HCT116 (cell line): ENCODE data around the gene MTREX. TPM values are rescaled to one million over a fixed set of nuclear protein-coding genes. Genes with fewer than 3 reads are reported as not detected.

ENCODE experiments used
- ATAC-seq: fragments of 200-7000 bp; cut with Tn5 transposase; 2 replicates; pipeline ENCODE4 v1.9.1; 2020; ENCODE audit warnings: mild to moderate bottlenecking, moderate library complexity
- BruUV-seq: library from RNA; stranded (reverse); fragments of 400-500 nt; replicated peaks from 2 replicates; lab custom pipeline; 2021; lab: Mats Ljungman, UMichigan
- CTCF ChIA-PET: fragments of 300-600 bp; sonication (Branson Sonifier 250); formaldehyde crosslinking; loops from one replicate; lab custom pipeline; 2021; ENCODE audit warnings: antibody characterized with exemption; lab: Charles Lee
- POLR2A ChIA-PET: fragments of 300-600, 350-600 bp; sonication (Branson Sonifier 250); formaldehyde crosslinking; loops from one replicate; lab custom pipeline; 2021; ENCODE audit warnings: antibody characterized with exemption; lab: Charles Lee
- RAD21 ChIA-PET, 2 experiments: fragments of 300-600 bp; sonication (Branson Sonifier 250); formaldehyde crosslinking; loops; one replicate each; lab custom pipeline; 2023; ENCODE audit warnings: low total read pairs in 2 of 2; ENCODE audit not compliant: uncharacterized antibody in 2 of 2, unreplicated experiment in 2 of 2, low non-redundant PET in 1 of 2; lab: Charles Lee
- DNase-seq: peaks from one replicate; pipeline ENCODE4 v3.0.0-alpha.2; 2010; ENCODE audit warnings: low read depth, low spot score
- H2AFZ ChIP-seq: fragments of 200-600 bp; shearing (Covaris generic), sonication (generic); 2 replicates; pipeline ENCODE4 v1.6.1; 2017; ENCODE audit warnings: low read depth, mixed run types, mixed read lengths, antibody characterized with exemption, low read length; ENCODE audit not compliant: poor library complexity, severe bottlenecking
- H3K27ac ChIP-seq: 2 replicates; pipeline ENCODE4 v1.5.1; 2012; ENCODE audit warnings: low read depth, low read length
- H3K27me3 ChIP-seq: fragments of 200-600 bp; sonication (generic); 2 replicates; pipeline ENCODE4 v1.6.1; 2016; ENCODE audit warnings: mixed run types, low read length, mixed read lengths; ENCODE audit not compliant: insufficient read depth
- H3K36me3 ChIP-seq, 2 experiments: fragments of 200-500 bp in 1 of 2; fragments of 200-600 bp in 1 of 2; sonication (Bioruptor generic) in 1 of 2; sonication (generic) in 1 of 2; 2 replicates each; pipeline versions ENCODE4 v1.5.1 to v1.6.1; 2014 to 2016; ENCODE audit warnings: low read length in 2 of 2, inconsistent platforms in 1 of 2, mixed read lengths in 1 of 2, mixed run types in 1 of 2; ENCODE audit not compliant: insufficient read depth in 2 of 2, control insufficient read depth in 1 of 2
- H3K4me1 ChIP-seq, 2 experiments: fragments of 200-600 bp in 1 of 2; sonication (generic) in 1 of 2; 2 replicates each; pipeline versions ENCODE4 v1.5.1 to v1.6.1; 2012 to 2017; ENCODE audit warnings: low read length in 2 of 2, inconsistent platforms in 1 of 2, mild to moderate bottlenecking in 1 of 2, mixed read lengths in 1 of 2, mixed run types in 1 of 2, moderate library complexity in 1 of 2; ENCODE audit not compliant: insufficient read depth in 2 of 2, control insufficient read depth in 1 of 2
- H3K4me2 ChIP-seq: fragments of 200-600 bp; sonication (generic); 2 replicates; pipeline ENCODE4 v1.6.1; 2017; ENCODE audit warnings: mixed run types, low read length, mixed read lengths
- H3K4me3 ChIP-seq, 2 experiments: fragments of 200-600 bp in 1 of 2; sonication (generic) in 1 of 2; replicated peaks in 1 of 2; 2 replicates each; pipeline ENCODE4 v1.5.1; 2011 to 2016; ENCODE audit warnings: low read length in 2 of 2, control low read depth in 1 of 2, low read depth in 1 of 2, mild to moderate bottlenecking in 1 of 2, mixed read lengths in 1 of 2, mixed run types in 1 of 2
- H3K79me2 ChIP-seq: fragments of 200-600 bp; sonication (generic); 2 replicates; pipeline ENCODE4 v1.6.1; 2017; ENCODE audit warnings: mild to moderate bottlenecking, mixed run types, low read length, moderate library complexity, mixed read lengths; ENCODE audit not compliant: insufficient read depth
- H3K9ac ChIP-seq: fragments of 200-600 bp; sonication (generic); 2 replicates; pipeline ENCODE4 v1.6.1; 2016; ENCODE audit warnings: low read length, mixed read lengths
- H3K9me2 ChIP-seq: fragments of 200-600 bp; sonication (generic), shearing (Covaris generic); 2 replicates; pipeline ENCODE4 v1.6.1; 2017; ENCODE audit warnings: mixed run types, mild to moderate bottlenecking, moderate library complexity; ENCODE audit not compliant: insufficient read depth
- H3K9me3 ChIP-seq, 2 experiments: fragments of 200-500 bp in 1 of 2; fragments of 200-600 bp in 1 of 2; sonication (Bioruptor generic) in 1 of 2; sonication (generic) in 1 of 2; 2 replicates each; pipeline ENCODE4 v1.6.1; 2014 to 2017; ENCODE audit warnings: low read length in 2 of 2, mixed read lengths in 2 of 2, inconsistent platforms in 1 of 2, low read depth in 1 of 2, mild to moderate bottlenecking in 1 of 2, mixed run types in 1 of 2, moderate library complexity in 1 of 2; ENCODE audit not compliant: control insufficient read depth in 1 of 2, insufficient read depth in 1 of 2
- H4K20me1 ChIP-seq: fragments of 200-600 bp; sonication (generic), shearing (Covaris generic); 2 replicates; pipeline ENCODE4 v1.6.1; 2017; ENCODE audit warnings: mixed run types, mild to moderate bottlenecking, moderate library complexity; ENCODE audit not compliant: insufficient read depth
- CBX3 ChIP-seq: IDR thresholded peaks from 2 replicates; pipeline ENCODE4 v1.6.1; 2012; ENCODE audit warnings: low read depth
- EZH2 ChIP-seq: fragments of 200-600 bp; sonication (generic); IDR thresholded peaks from 2 replicates; pipeline ENCODE4 v1.6.1; 2017; ENCODE audit warnings: antibody characterized with exemption, mixed run types
- POLR2A ChIP-seq: IDR thresholded peaks from 2 replicates; pipeline ENCODE4 v1.7.0; 2011; ENCODE audit warnings: borderline replicate concordance; ENCODE audit not compliant: insufficient read depth, insufficient read length; ENCODE audit errors: extremely low read depth
- YY1 ChIP-seq: IDR thresholded peaks from 2 replicates; pipeline ENCODE4 v1.6.1; 2011; ENCODE audit warnings: low read length, low read depth, moderate library complexity, mild to moderate bottlenecking; ENCODE audit not compliant: insufficient replicate concordance; ENCODE audit errors: extremely low read depth
- ZFX ChIP-seq: fragments of 450-650 bp; IDR thresholded peaks from 2 replicates; pipeline ENCODE4 v1.6.1; 2017
- intact Hi-C: fragments of 100-400 bp; cut with micrococcal nuclease; formaldehyde crosslinking; loops from 2 replicates; pipeline ENCODE4 v1.10.0; 2022
- total RNA-seq: library from RNA; stranded (reverse); gene quantifications from one replicate; pipeline ENCODE4 v1.2.1, GENCODE V29; 2021; ENCODE audit not compliant: unreplicated experiment
- TF ChIP-seq, protein P1 (sequence below), 3 experiments: fragments of 200-600 bp in 1 of 3; sonication (generic) in 1 of 3; IDR thresholded peaks in 2 of 3; conservative IDR thresholded peaks in 1 of 3; 2 replicates each; pipeline ENCODE4 v1.5.1; 2012 to 2017; ENCODE audit warnings: low read depth in 2 of 3, low read length in 2 of 3, antibody characterized with exemption in 1 of 3, borderline replicate concordance in 1 of 3, control low read depth in 1 of 3, mild to moderate bottlenecking in 1 of 3, mixed read lengths in 1 of 3, mixed run types in 1 of 3, moderate library complexity in 1 of 3; ENCODE audit not compliant: insufficient read depth in 1 of 3

Gene MTREX
- total RNA-seq, 1 experiment from 2014 or later: 101 TPM

DNA sequence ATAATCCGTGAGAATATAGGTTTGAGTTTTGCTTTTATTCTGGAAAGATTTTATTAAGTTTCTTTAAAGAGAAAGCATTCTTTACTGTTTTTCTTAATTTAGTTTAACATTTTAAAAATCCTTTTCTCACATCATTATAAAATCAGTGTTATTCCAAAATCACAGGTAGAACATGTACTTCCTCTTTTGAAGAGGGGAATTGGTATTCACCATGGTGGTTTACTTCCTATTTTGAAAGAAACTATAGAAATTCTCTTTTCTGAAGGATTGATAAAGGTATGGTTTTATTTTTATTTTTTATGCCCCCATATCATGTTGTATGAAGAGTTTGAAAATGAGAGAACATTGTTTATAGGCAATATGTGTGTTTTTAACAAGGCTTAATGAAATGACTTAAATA is 43.0 kb downstream of the MTREX start (continued):
- no peak for TF ChIP-seq YY1
- TF ChIP-seq, protein P1, sequence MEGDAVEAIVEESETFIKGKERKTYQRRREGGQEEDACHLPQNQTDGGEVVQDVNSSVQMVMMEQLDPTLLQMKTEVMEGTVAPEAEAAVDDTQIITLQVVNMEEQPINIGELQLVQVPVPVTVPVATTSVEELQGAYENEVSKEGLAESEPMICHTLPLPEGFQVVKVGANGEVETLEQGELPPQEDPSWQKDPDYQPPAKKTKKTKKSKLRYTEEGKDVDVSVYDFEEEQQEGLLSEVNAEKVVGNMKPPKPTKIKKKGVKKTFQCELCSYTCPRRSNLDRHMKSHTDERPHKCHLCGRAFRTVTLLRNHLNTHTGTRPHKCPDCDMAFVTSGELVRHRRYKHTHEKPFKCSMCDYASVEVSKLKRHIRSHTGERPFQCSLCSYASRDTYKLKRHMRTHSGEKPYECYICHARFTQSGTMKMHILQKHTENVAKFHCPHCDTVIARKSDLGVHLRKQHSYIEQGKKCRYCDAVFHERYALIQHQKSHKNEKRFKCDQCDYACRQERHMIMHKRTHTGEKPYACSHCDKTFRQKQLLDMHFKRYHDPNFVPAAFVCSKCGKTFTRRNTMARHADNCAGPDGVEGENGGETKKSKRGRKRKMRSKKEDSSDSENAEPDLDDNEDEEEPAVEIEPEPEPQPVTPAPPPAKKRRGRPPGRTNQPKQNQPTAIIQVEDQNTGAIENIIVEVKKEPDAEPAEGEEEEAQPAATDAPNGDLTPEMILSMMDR (IDR thresholded peaks at IDR 0.05 in 2 of 3, conservative IDR thresholded peaks at IDR 0.05 in 1 of 3; ENCODE audit: borderline replicate concordance in 1 of 3, insufficient read depth in 1 of 3, low read depth in 2 of 3, low read length in 2 of 3): no peak
- TF ChIP-seq CBX3: no peak
- no peak for TF ChIP-seq POLR2A

GRCh38 chr5:55356896-55357295 is 49.1 kb downstream of the MTREX start:
- ATAC-seq (peak; percentile 42; the same call in 1 of the 2 replicates), DNase-seq (no peak)
- H2AFZ ChIP-seq: no peak overlapping the region
- H3K4me2 ChIP-seq: no peak overlapping the region
- no peaks in the 10 kb centered on the region for H3K4me1 ChIP-seq
- POLR2A ChIA-PET: no interaction called here
- RAD21 ChIA-PET: no interaction called here
- no peak overlapping the region for H3K4me3 ChIP-seq
- no peaks in the 10 kb centered on the region for H3K9me2 ChIP-seq
- H4K20me1 ChIP-seq: peaks cover 4% of the 10 kb centered on the region; the same call in 1 of the 2 replicates
- no peaks in the 10 kb centered on the region; the same call in none of the 2 replicates for H3K79me2 ChIP-seq
- intact Hi-C loops: no loop called here
- CTCF ChIA-PET: no interaction called here
- BruUV-seq: no TSS peak
- TF ChIP-seq, protein P1 (IDR thresholded peaks at IDR 0.05 in 2 of 3, conservative IDR thresholded peaks at IDR 0.05 in 1 of 3; ENCODE audit: borderline replicate concordance in 1 of 3, insufficient read depth in 1 of 3, low read depth in 2 of 3, low read length in 2 of 3): 0 out of 6 replicates have a peak, but pooled peaks of 2 of the 3 experiments have one; percentile 2 to 11
- TF ChIP-seq EZH2 (no peak), ZFX (no peak)
- no peak overlapping the region for H3K9ac ChIP-seq
- H3K27ac ChIP-seq: no peak overlapping the region
- H3K36me3 ChIP-seq: peaks cover 33 to 40% of the 10 kb centered on the region in 2 experiments
- H3K9me3 ChIP-seq: no peaks in the 10 kb centered on the region
- no peaks in the 10 kb centered on the region for H3K27me3 ChIP-seq
